Activated CD4-positive, alpha-beta memory T cell treated with anti-CD3 and anti-CD28 coated beads for 36 hours (primary cell): ENCODE results near the gene KIAA1671. TPM values are rescaled to one million over a fixed set of nuclear protein-coding genes. Genes with fewer than 3 reads are reported as not detected.

ENCODE experiments used
- CTCF ChIA-PET: fragments of 350-600 bp; sonication (Branson Sonifier 250); formaldehyde crosslinking; loops from one replicate; lab custom pipeline; 2021; ENCODE audit warnings: antibody characterized with exemption, inconsistent platforms; lab: Charles Lee
- POLR2A ChIA-PET: fragments of 350-600 bp; sonication (Branson Sonifier 250); formaldehyde crosslinking; loops from one replicate; lab custom pipeline; 2021; ENCODE audit warnings: antibody characterized with exemption; lab: Charles Lee
- DNase-seq: peaks from one replicate; pipeline ENCODE4 v3.0.0-alpha.2; 2020
- H3K27ac Mint-ChIP-seq: one replicate; pipeline ENCODE4 v1.8.0; 2021; ENCODE audit warnings: mixed read lengths
- H3K27me3 Mint-ChIP-seq: one replicate; pipeline ENCODE4 v1.8.0; 2021; ENCODE audit warnings: mixed read lengths
- H3K36me3 Mint-ChIP-seq: one replicate; pipeline ENCODE4 v1.8.0; 2021; ENCODE audit warnings: mixed read lengths
- H3K4me1 Mint-ChIP-seq: one replicate; pipeline ENCODE4 v1.8.0; 2021; ENCODE audit warnings: low read depth, mixed read lengths
- H3K4me3 Mint-ChIP-seq: one replicate; pipeline ENCODE4 v1.8.0; 2021; ENCODE audit warnings: mild to moderate bottlenecking, mixed read lengths
- H3K9me3 Mint-ChIP-seq: one replicate; pipeline ENCODE4 v1.8.0; 2021; ENCODE audit warnings: mixed read lengths
- intact Hi-C: fragments of 100-400 bp; cut with micrococcal nuclease; formaldehyde crosslinking; loops from one replicate; pipeline ENCODE4 v1.15.1; 2023
- total RNA-seq, 2 experiments: library from RNA; stranded (reverse); gene quantifications; one replicate each; pipeline ENCODE4 v1.2.3, GENCODE V29; 2021

The KIAA1671 gene
- total RNA-seq, 2 experiments from 2014 or later = 6.5 to 6.8 TPM

- H3K4me1 Mint-ChIP-seq = peaks cover 10% of the 10 kb centered on the region
- no peak overlapping the region for H3K27ac Mint-ChIP-seq
- H3K9me3 Mint-ChIP-seq = no peaks in the 10 kb centered on the region
- peaks cover 1% of the 10 kb centered on the region for H3K36me3 Mint-ChIP-seq
- ChIA-PET CTCF (no interaction called here), POLR2A (no interaction called here)
- no peak overlapping the region for H3K4me3 Mint-ChIP-seq
- H3K27me3 Mint-ChIP-seq = no peaks in the 10 kb centered on the region
- intact Hi-C loops = no loop called here
- no peak for DNase-seq
These were observed 162.2 kb downstream of the KIAA1671 start for GRCh38 chr22:25114369-25115362.

- DNase-seq = no peak
- ChIA-PET CTCF (no interaction called here), POLR2A (no interaction called here)
- no peak overlapping the region for H3K4me3 Mint-ChIP-seq
- peaks cover 1% of the 10 kb centered on the region for H3K36me3 Mint-ChIP-seq
- no peak overlapping the region for H3K27ac Mint-ChIP-seq
- intact Hi-C loops = no loop called here
- H3K27me3 Mint-ChIP-seq = no peaks in the 10 kb centered on the region
- no peaks in the 10 kb centered on the region for H3K4me1 Mint-ChIP-seq
- H3K9me3 Mint-ChIP-seq = peaks cover 6% of the 10 kb centered on the region
These were observed 167.1 kb downstream of the KIAA1671 start for GRCh38 chr22:25119609-25120008.

- DNase-seq = no peak
- Mint-ChIP-seq H3K4me3 (no peak overlapping the region), H3K9me3 (peaks cover 6% of the 10 kb centered on the region), H3K27me3 (no peaks in the 10 kb centered on the region), H3K27ac (no peak overlapping the region), H3K4me1 (no peaks in the 10 kb centered on the region), H3K36me3 (peaks cover 1% of the 10 kb centered on the region)
- ChIA-PET CTCF (no interaction called here), POLR2A (no interaction called here)
- intact Hi-C loops = no loop called here
These were observed 167.6 kb downstream of the KIAA1671 start for GRCh38 chr22:25120093-25120561.

- DNase-seq = no peak
- H3K36me3 Mint-ChIP-seq = peaks cover 1% of the 10 kb centered on the region
- POLR2A ChIA-PET = no interaction called here
- H3K4me1 Mint-ChIP-seq = no peaks in the 10 kb centered on the region
- H3K9me3 Mint-ChIP-seq = peaks cover 6% of the 10 kb centered on the region
- no peaks in the 10 kb centered on the region for H3K27me3 Mint-ChIP-seq
- CTCF ChIA-PET = no interaction called here
- no peak overlapping the region for H3K4me3 Mint-ChIP-seq
- no peak overlapping the region for H3K27ac Mint-ChIP-seq
- intact Hi-C loops = no loop called here
These were observed 168.3 kb downstream of the KIAA1671 start for GRCh38 chr22:25120761-25121212.

- Mint-ChIP-seq H3K27me3 (no peaks in the 10 kb centered on the region), H3K9me3 (peaks cover 6% of the 10 kb centered on the region), H3K27ac (no peak overlapping the region), H3K36me3 (peaks cover 1% of the 10 kb centered on the region), H3K4me1 (no peaks in the 10 kb centered on the region), H3K4me3 (no peak overlapping the region)
- intact Hi-C loops = no loop called here
- ChIA-PET POLR2A (no interaction called here), CTCF (interaction anchor here (0.7 kb wide), 1 partner anchor 11 kb away, joined by 3 read pairs; no protein-coding TSS in a partner anchor)
- no peak for DNase-seq
These were observed 169.7 kb downstream of the KIAA1671 start for GRCh38 chr22:25122136-25122764.

GRCh38 chr22:25123677-25124076, 171.2 kb downstream of the KIAA1671 start:
- Mint-ChIP-seq H3K27me3 (no peaks in the 10 kb centered on the region), H3K36me3 (no peaks in the 10 kb centered on the region), H3K4me3 (no peak overlapping the region), H3K27ac (no peak overlapping the region), H3K9me3 (peaks cover 6% of the 10 kb centered on the region), H3K4me1 (no peaks in the 10 kb centered on the region)
- intact Hi-C loops = no loop called here
- DNase-seq = no peak
- CTCF ChIA-PET = no interaction called here
- POLR2A ChIA-PET = no interaction called here

GRCh38 chr22:25125693-25126357, 173.3 kb downstream of the KIAA1671 start:
- no peaks in the 10 kb centered on the region for H3K36me3 Mint-ChIP-seq
- no peak for DNase-seq
- peaks cover 6% of the 10 kb centered on the region for H3K9me3 Mint-ChIP-seq
- no peak overlapping the region for H3K27ac Mint-ChIP-seq
- no peak overlapping the region for H3K4me3 Mint-ChIP-seq
- ChIA-PET CTCF (no interaction called here), POLR2A (no interaction called here)
- no peaks in the 10 kb centered on the region for H3K4me1 Mint-ChIP-seq
- intact Hi-C loops = no loop called here
- no peaks in the 10 kb centered on the region for H3K27me3 Mint-ChIP-seq

GRCh38 chr22:25126510-25126909, 174.0 kb downstream of the KIAA1671 start:
- H3K27me3 Mint-ChIP-seq = no peaks in the 10 kb centered on the region
- no peak for DNase-seq
- H3K36me3 Mint-ChIP-seq = no peaks in the 10 kb centered on the region
- intact Hi-C loops = no loop called here
- POLR2A ChIA-PET = no interaction called here
- H3K4me3 Mint-ChIP-seq = no peak overlapping the region
- H3K4me1 Mint-ChIP-seq = no peaks in the 10 kb centered on the region
- CTCF ChIA-PET = interaction anchor here (0.6 kb wide), 1 partner anchor 1319 kb away, joined by 3 read pairs; no protein-coding TSS in a partner anchor
- no peak overlapping the region for H3K27ac Mint-ChIP-seq
- peaks cover 6% of the 10 kb centered on the region for H3K9me3 Mint-ChIP-seq

GRCh38 chr22:25127318-25127717, 174.8 kb downstream of the KIAA1671 start:
- no peak for DNase-seq
- no peaks in the 10 kb centered on the region for H3K4me1 Mint-ChIP-seq
- no peaks in the 10 kb centered on the region for H3K36me3 Mint-ChIP-seq
- H3K27ac Mint-ChIP-seq = no peak overlapping the region
- ChIA-PET CTCF (interaction anchor here (0.6 to 1.2 kb wide), 2 partner anchors 16 to 1318 kb away, joined by 3 read pairs; no protein-coding TSS in a partner anchor), POLR2A (no interaction called here)
- H3K27me3 Mint-ChIP-seq = no peaks in the 10 kb centered on the region
- peaks cover 6% of the 10 kb centered on the region for H3K9me3 Mint-ChIP-seq
- intact Hi-C loops = no loop called here
- H3K4me3 Mint-ChIP-seq = no peak overlapping the region

- H3K4me1 Mint-ChIP-seq = peaks cover 2% of the 10 kb centered on the region
- H3K4me3 Mint-ChIP-seq = no peak overlapping the region
- DNase-seq = no peak
- CTCF ChIA-PET = no interaction called here
- H3K27ac Mint-ChIP-seq = no peak overlapping the region
- POLR2A ChIA-PET = no interaction called here
- no peaks in the 10 kb centered on the region for H3K27me3 Mint-ChIP-seq
- H3K36me3 Mint-ChIP-seq = no peaks in the 10 kb centered on the region
- intact Hi-C loops = no loop called here
- no peaks in the 10 kb centered on the region for H3K9me3 Mint-ChIP-seq
These were observed 177.9 kb downstream of the KIAA1671 start for GRCh38 chr22:25130462-25130861.

- Mint-ChIP-seq H3K27ac (no peak overlapping the region), H3K9me3 (no peaks in the 10 kb centered on the region), H3K4me3 (no peak overlapping the region), H3K4me1 (peaks cover 2% of the 10 kb centered on the region), H3K36me3 (no peaks in the 10 kb centered on the region), H3K27me3 (no peaks in the 10 kb centered on the region)
- intact Hi-C loops = no loop called here
- ChIA-PET POLR2A (no interaction called here), CTCF (no interaction called here)
- no peak for DNase-seq
These were observed 178.8 kb downstream of the KIAA1671 start for GRCh38 chr22:25131198-25131887.
